Activated T-helper 2 cell treated with anti-CD3 and anti-CD28 coated beads, Interferon-gamma antibody, Interleukin-2, Interleukin-4, amounts not matched to agents 10 μg/mL and 5 μg/mL and 100 μg/mL, durations not matched to agents 14 hours and 24 hours and 36 hours (primary cell): ENCODE results near the gene PCYOX1L. TPM values are rescaled to one million over a fixed set of nuclear protein-coding genes. Genes with fewer than 3 reads are reported as not detected.

Source experiments
- DNase-seq: peaks from one replicate; pipeline ENCODE4 v3.0.0; 2021; ENCODE audit warnings: low spot score
- H3K27ac Mint-ChIP-seq: one replicate; pipeline ENCODE4 v1.8.0; 2021; ENCODE audit warnings: mixed read lengths
- H3K27me3 Mint-ChIP-seq: one replicate; pipeline ENCODE4 v1.8.0; 2021; ENCODE audit warnings: low read depth, mixed read lengths
- H3K36me3 Mint-ChIP-seq: one replicate; pipeline ENCODE4 v1.8.0; 2021; ENCODE audit warnings: low read depth, mixed read lengths
- H3K4me1 Mint-ChIP-seq: one replicate; pipeline ENCODE4 v1.8.0; 2021; ENCODE audit warnings: low read depth, mixed read lengths
- H3K4me3 Mint-ChIP-seq: one replicate; pipeline ENCODE4 v1.8.0; 2021; ENCODE audit warnings: low read depth, mild to moderate bottlenecking, moderate library complexity, mixed read lengths
- H3K9me3 Mint-ChIP-seq: one replicate; pipeline ENCODE4 v1.8.0; 2021; ENCODE audit warnings: mixed read lengths
- intact Hi-C: fragments of 100-400 bp; cut with micrococcal nuclease; formaldehyde crosslinking; loops from one replicate; pipeline ENCODE4 v1.15.1; 2023
- total RNA-seq: library from RNA; stranded (reverse); gene quantifications from 2 replicates; pipeline ENCODE4 v1.2.3, GENCODE V29; 2022

Gene PCYOX1L
- 16.6 and 17.8 TPM in 2 replicates for total RNA-seq

DNA sequence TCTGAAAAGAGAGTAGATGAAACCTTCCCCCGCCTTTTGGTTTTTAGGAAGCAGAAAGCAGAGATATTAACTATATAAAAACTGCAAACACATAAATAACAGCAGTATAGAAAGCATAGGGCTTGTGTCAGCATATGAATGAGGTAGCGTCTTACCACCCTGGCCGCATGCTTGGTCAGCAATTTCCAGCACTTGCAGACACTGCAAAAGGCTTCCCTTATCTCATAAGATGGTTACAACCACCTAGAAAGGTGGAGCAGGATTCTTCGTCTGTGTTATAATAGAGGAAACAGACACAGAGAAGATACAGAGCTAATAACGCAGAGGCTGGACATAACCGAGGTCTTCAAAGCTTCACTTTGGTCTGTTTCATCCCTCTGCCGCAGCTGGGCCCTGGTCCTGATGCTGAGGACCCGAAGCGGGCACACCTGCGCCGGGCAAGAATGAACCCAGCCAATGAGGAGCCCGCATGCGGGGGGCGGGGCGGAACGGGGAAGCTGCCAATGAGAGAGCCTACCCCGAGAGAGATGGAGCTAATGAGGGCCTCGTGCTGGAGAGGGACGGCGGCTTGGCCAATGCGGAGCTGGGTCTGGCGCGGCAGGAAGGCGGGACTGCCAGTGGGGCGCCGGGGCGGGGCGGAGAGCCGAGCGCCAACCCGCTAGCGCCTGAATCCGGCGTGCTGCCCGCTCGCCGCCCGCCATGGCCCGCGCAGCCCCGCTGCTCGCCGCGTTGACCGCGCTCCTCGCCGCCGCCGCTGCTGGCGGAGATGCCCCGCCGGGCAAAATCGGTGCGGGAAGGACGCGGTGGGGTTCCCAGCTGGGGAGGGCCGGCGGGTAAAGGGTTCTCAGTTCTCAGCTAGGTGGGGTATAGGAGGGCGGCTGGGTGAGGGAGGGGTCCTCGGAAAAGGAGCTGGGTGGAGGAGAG, at the start of gene PCYOX1L:
Gene PCYOX1L (plus strand): TSS at position 677 of the 924 bp plus-strand sequence. CDS start 23 bp downstream, at position 700.
- no peaks in the 10 kb centered on the region for H3K27me3 Mint-ChIP-seq
- peak; percentile 97 for DNase-seq
- H3K36me3 Mint-ChIP-seq, result peaks cover 43% of the 10 kb centered on the region
- peak within 1 kb of the TSS; percentile 81 for H3K27ac Mint-ChIP-seq
- no peaks in the 10 kb centered on the region for H3K9me3 Mint-ChIP-seq
- peaks cover 63% of the 10 kb centered on the region for H3K4me1 Mint-ChIP-seq
- intact Hi-C loops, result loop anchor here (1.0 to 5.0 kb wide), 3 partner anchors 12 to 975 kb away; partner anchors contain the start of genes CSNK1A1, FBXO38 and GRPEL2
- peak within 1 kb of the TSS; percentile 94 for H3K4me3 Mint-ChIP-seq

DNA sequence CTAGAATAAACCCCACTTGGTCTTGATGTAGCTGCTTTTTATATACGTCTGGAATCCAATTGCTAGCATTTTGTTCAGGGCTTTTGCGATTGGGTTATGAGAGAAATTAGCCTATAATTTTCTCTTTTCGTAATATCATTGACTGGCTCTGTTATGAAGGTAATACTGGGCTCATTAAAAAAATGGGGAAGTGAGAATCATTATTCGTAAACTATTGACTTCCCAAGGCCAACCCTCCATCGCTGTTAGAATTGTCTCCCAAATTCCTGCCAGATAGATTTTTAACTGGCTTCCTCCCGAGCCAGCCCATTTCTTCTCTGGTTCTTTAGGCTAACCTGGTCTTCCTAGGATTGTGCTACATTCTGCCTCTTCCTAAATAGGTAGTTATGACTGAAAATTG, 48.5 kb upstream of the PCYOX1L start:
- Mint-ChIP-seq H3K4me1 (no peaks in the 10 kb centered on the region), H3K27me3 (peaks cover 7% of the 10 kb centered on the region), H3K9me3 (no peaks in the 10 kb centered on the region), H3K36me3 (no peaks in the 10 kb centered on the region), H3K4me3 (no peak overlapping the region), H3K27ac (no peak overlapping the region)
- intact Hi-C loops, result no loop called here
- no peak for DNase-seq

- intact Hi-C loops, result no loop called here
- Mint-ChIP-seq H3K27ac (no peak overlapping the region), H3K9me3 (no peaks in the 10 kb centered on the region), H3K4me1 (no peaks in the 10 kb centered on the region), H3K27me3 (peaks cover 7% of the 10 kb centered on the region), H3K4me3 (no peak overlapping the region), H3K36me3 (no peaks in the 10 kb centered on the region)
- no peak for DNase-seq
Observed at GRCh38 chr5:149310488-149310887, 47.4 kb upstream of the PCYOX1L start.

DNA sequence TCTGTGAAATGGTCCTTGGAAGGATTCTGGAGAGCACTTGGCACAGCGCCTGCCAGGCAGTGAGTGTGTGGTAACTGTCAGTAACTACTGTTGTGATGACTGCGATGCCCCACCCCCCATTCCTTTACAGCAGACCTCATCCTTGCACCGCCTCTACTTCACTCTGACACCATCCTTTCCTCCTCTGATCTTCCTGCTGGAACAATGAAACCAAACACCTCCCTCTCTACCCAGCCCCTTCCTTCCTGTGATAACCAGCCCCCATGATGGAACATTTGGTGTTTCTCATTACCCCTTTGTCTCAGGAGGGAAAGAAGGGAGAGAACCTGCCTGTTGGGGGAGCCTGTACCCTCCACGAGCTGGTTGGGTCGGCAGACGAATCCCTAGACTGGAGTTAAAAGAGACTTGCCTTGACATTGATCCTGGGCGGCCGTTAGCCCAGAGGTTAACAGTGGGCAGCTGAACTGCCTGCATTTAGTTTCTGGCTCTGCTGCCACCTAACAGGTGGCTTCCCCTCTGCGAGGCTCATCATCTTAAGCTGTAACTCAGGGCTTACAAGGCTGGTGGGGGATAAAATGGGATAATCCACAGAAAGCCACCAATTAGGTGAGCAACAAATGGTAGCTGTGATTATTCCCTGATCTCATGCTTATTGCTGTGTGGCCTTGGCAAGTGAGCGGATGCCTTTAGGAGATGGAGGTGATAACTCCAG, 46.7 kb upstream of the PCYOX1L start:
- DNase-seq, result no peak
- H3K9me3 Mint-ChIP-seq, result no peaks in the 10 kb centered on the region
- H3K4me1 Mint-ChIP-seq, result no peaks in the 10 kb centered on the region
- no peak overlapping the region for H3K27ac Mint-ChIP-seq
- peaks cover 7% of the 10 kb centered on the region for H3K27me3 Mint-ChIP-seq
- intact Hi-C loops, result no loop called here
- no peaks in the 10 kb centered on the region for H3K36me3 Mint-ChIP-seq
- H3K4me3 Mint-ChIP-seq, result no peak overlapping the region

DNA sequence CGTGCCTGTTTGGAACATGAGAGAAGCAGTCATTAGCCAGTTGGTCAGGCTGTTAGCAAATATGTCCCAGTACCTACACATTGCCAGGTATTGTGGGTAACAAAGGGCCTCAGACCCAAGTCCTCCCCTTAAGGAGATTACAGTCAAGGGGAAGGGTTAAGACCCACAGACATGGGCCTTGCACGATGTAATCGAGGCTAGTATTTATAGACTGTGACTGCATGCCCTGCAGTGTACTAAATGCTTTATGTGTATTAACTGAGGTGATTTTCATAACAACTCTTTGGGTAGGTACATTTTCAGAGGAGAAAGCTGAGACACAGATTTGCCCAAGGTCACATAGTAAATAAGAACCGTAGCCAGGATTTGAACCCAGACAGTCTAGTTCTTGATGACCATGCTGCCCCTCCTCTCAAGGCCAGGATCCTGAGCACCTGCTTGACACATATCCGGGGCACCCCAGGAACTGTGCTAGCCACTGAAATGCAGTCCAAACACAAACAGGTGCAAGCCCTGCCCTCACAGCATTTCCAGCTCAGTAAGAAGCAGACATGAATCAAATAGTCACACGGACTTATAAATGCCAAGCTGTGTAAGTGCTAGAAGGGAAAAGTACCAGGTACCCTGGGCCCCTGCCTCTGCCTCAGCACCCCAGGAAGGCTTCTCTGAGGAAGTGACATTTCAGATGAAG, 44.5 kb upstream of the PCYOX1L start:
- Mint-ChIP-seq H3K36me3 (no peaks in the 10 kb centered on the region), H3K9me3 (no peaks in the 10 kb centered on the region), H3K4me1 (no peaks in the 10 kb centered on the region), H3K4me3 (no peak overlapping the region), H3K27me3 (peaks cover 3% of the 10 kb centered on the region), H3K27ac (no peak overlapping the region)
- DNase-seq, result no peak
- intact Hi-C loops, result no loop called here

DNA sequence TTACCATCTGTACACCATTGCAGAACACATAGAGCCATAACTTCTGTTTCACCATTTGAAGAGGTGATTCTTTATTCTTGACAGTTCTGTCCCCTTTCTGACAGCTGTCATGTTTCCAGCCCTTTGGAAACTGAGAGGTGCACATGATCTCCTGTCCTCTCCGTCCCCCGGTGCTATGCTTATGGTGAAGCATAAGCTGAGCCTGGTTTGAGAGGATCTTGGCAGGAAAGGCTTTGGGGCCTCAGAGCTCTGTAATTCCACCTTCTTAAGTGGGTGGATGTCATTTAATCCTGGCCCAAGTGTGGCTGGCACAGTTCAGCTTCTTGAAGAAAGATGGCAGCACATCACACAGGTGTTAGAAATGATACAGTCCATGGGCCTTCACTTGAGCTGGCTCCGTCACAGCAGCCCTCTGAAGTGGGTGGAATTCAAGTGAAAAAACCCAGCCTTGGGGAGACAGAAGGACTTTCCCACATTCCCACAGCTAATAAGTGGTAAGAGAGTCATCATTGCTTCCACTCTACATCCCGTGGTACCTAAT, 43.2 kb upstream of the PCYOX1L start:
- no peak for DNase-seq
- H3K27me3 Mint-ChIP-seq, result no peaks in the 10 kb centered on the region
- H3K9me3 Mint-ChIP-seq, result no peaks in the 10 kb centered on the region
- intact Hi-C loops, result loop anchor here (5.0 kb wide), 2 partner anchors 118 to 248 kb away; no protein-coding TSS in a partner anchor
- H3K36me3 Mint-ChIP-seq, result no peaks in the 10 kb centered on the region
- no peak overlapping the region for H3K4me3 Mint-ChIP-seq
- no peaks in the 10 kb centered on the region for H3K4me1 Mint-ChIP-seq
- H3K27ac Mint-ChIP-seq, result no peak overlapping the region

- intact Hi-C loops, result loop anchor here (5.0 kb wide), 2 partner anchors 117 to 247 kb away; no protein-coding TSS in a partner anchor
- Mint-ChIP-seq H3K27ac (no peak overlapping the region), H3K4me3 (no peak overlapping the region), H3K9me3 (no peaks in the 10 kb centered on the region), H3K36me3 (no peaks in the 10 kb centered on the region), H3K4me1 (no peaks in the 10 kb centered on the region), H3K27me3 (no peaks in the 10 kb centered on the region)
- DNase-seq, result no peak
Observed at GRCh38 chr5:149315753-149316152, 42.1 kb upstream of the PCYOX1L start.

DNA sequence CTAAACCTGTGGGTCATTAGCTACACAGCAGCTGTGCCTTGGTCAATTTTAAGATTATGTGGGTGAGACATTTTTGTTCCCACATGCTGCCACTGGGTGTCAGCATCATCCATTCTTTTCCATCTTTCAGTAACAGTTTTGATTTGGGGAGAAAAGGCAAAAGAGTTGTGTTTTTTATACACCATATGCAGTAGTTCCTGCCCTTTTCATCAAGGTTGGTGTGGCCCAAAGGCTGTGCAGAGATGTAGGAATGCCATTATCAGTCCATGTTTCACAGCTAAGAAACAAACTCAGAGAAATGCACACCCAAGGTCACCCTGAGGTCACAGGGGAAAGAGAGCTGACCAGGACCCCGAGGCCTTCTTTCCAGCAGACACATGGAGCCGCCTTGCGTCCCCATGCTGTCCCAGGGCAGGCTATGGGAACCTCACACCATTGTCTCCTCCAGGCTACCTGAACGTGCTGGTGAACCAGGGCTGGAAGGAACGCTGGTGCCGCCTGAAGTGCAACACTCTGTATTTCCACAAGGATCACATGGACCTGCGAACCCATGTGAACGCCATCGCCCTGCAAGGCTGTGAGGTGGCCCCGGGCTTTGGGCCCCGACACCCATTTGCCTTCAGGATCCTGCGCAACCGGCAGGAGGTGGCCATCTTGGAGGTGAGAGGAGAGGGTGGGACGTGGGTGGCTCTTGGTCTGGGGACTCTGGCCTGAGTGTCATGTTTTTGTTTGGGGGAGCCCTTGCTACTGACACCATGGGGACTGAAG, 40.4 kb upstream of the PCYOX1L start:
- Mint-ChIP-seq H3K36me3 (no peaks in the 10 kb centered on the region), H3K4me1 (no peaks in the 10 kb centered on the region), H3K9me3 (no peaks in the 10 kb centered on the region), H3K4me3 (no peak overlapping the region), H3K27me3 (no peaks in the 10 kb centered on the region), H3K27ac (no peak overlapping the region)
- intact Hi-C loops, result loop anchor here (1.0 to 5.0 kb wide), 4 partner anchors 50 to 245 kb away; no protein-coding TSS in a partner anchor
- no peak for DNase-seq

DNA sequence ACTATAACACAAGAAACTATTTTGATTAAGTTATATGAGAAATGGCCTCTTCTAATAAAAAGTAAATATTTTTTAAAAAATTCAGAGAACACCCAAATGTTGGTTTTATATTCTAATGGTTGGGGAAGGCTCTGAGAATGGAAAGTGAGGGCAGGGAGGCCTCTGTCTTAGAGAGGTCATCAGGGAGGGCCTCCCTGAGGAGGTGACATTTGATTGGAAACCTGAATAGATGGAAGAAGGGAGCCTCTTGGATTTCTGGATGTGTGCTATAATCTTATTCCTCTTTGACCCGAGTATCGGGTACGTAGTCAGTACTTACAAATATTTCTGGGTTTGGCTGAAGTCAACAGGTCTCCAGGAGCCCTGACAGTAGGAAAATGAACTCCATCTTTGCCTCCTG, 38.7 kb upstream of the PCYOX1L start:
- Mint-ChIP-seq H3K27me3 (no peaks in the 10 kb centered on the region), H3K27ac (no peak overlapping the region), H3K4me1 (no peaks in the 10 kb centered on the region), H3K9me3 (no peaks in the 10 kb centered on the region), H3K36me3 (no peaks in the 10 kb centered on the region), H3K4me3 (no peak overlapping the region)
- no peak for DNase-seq
- intact Hi-C loops, result loop anchor here (5.0 kb wide), 2 partner anchors 113 to 243 kb away; no protein-coding TSS in a partner anchor

DNA sequence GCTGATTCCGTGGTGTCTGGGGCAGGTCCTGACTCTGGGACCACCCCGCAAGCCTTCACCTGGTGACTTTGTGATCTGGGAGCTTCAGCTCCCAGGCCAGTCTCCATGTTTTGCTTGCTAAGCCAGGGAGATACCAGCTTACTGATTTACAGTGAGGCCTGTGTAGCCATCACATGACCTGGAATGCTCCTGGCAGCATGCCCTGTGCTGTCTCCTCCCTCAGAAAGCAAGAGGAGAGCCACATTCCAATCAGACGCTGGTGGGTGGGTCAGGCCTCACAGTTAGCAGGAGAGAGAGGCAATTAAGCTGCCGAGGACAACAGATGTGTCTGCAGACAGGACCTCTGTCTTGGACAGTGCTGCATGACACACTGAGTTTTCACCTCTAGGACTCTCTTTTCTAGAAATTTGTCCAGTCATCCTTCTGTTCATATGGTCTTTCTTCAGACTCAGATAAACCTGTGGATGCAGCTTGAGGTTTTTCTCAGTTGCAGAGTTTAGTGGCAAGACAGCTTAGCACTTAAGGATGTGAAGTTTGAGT, 37.0 kb upstream of the PCYOX1L start:
- intact Hi-C loops, result no loop called here
- Mint-ChIP-seq H3K9me3 (no peaks in the 10 kb centered on the region), H3K27ac (no peak overlapping the region)

DNA sequence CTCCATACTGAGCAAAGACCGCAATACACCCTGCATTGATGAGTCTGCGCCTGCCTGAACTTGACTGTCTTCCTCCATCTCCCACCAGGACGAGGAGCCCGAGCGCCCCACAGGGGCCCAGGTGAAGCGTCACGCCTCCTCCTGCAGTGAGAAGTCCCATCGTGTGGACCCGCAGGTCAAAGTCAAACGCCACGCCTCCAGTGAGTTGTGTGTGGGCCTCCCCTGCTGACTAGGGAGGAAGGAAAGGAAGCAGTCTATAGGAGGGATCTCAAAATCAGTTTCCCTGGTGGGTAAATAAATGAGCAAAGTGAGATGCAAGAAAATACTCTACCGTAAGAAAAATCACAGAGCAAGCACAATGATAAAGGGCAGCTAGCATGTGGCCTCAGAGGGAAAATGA, 35.3 kb upstream of the PCYOX1L start:
- Mint-ChIP-seq H3K36me3 (no peaks in the 10 kb centered on the region), H3K27me3 (no peaks in the 10 kb centered on the region), H3K4me1 (no peaks in the 10 kb centered on the region), H3K27ac (no peak overlapping the region), H3K4me3 (no peak overlapping the region), H3K9me3 (no peaks in the 10 kb centered on the region)
- DNase-seq, result no peak
- intact Hi-C loops, result no loop called here

More for the DNA sequence above, 37.0 kb upstream of the PCYOX1L start:
- no peak for DNase-seq
- Mint-ChIP-seq H3K36me3 (no peaks in the 10 kb centered on the region), H3K27me3 (no peaks in the 10 kb centered on the region), H3K4me3 (no peak overlapping the region), H3K4me1 (no peaks in the 10 kb centered on the region)
